ENCODE data around the gene RHOT2. TPM values are rescaled to one million over a fixed set of nuclear protein-coding genes. Genes with fewer than 3 reads are reported as not detected.
A peak's percentile ranks its signal among the peaks of the same experiment; 100 is the strongest.

RHOT2 gene
- total RNA-seq, 6 experiments from 2014 or later: 73.9 to 93.4 (median 84.8) TPM

- peaks cover 6% of the 10 kb centered on the region; the same call in 1 of the 2 replicates for H3K36me3 Mint-ChIP-seq (ENCODE audit: low read depth)
- H3K27ac Mint-ChIP-seq: peak overlapping the region; percentile 65; the same call in 1 of the 2 replicates
- no peak for DNase-seq
- no peaks in the 10 kb centered on the region for H3K9me3 Mint-ChIP-seq
- TF ChIP-seq, protein P1, sequence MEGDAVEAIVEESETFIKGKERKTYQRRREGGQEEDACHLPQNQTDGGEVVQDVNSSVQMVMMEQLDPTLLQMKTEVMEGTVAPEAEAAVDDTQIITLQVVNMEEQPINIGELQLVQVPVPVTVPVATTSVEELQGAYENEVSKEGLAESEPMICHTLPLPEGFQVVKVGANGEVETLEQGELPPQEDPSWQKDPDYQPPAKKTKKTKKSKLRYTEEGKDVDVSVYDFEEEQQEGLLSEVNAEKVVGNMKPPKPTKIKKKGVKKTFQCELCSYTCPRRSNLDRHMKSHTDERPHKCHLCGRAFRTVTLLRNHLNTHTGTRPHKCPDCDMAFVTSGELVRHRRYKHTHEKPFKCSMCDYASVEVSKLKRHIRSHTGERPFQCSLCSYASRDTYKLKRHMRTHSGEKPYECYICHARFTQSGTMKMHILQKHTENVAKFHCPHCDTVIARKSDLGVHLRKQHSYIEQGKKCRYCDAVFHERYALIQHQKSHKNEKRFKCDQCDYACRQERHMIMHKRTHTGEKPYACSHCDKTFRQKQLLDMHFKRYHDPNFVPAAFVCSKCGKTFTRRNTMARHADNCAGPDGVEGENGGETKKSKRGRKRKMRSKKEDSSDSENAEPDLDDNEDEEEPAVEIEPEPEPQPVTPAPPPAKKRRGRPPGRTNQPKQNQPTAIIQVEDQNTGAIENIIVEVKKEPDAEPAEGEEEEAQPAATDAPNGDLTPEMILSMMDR (IDR thresholded peaks at IDR 0.05): no peak
- H3K27me3 Mint-ChIP-seq (ENCODE audit: insufficient read depth): peaks cover 1% of the 10 kb centered on the region
- no peak overlapping the region for H3K4me3 Mint-ChIP-seq
- peaks cover 43% of the 10 kb centered on the region for H3K4me1 Mint-ChIP-seq (ENCODE audit: low read depth)
Measured at GRCh38 chr16:624526-625070, 43.3 kb upstream of the RHOT2 start.

DNA sequence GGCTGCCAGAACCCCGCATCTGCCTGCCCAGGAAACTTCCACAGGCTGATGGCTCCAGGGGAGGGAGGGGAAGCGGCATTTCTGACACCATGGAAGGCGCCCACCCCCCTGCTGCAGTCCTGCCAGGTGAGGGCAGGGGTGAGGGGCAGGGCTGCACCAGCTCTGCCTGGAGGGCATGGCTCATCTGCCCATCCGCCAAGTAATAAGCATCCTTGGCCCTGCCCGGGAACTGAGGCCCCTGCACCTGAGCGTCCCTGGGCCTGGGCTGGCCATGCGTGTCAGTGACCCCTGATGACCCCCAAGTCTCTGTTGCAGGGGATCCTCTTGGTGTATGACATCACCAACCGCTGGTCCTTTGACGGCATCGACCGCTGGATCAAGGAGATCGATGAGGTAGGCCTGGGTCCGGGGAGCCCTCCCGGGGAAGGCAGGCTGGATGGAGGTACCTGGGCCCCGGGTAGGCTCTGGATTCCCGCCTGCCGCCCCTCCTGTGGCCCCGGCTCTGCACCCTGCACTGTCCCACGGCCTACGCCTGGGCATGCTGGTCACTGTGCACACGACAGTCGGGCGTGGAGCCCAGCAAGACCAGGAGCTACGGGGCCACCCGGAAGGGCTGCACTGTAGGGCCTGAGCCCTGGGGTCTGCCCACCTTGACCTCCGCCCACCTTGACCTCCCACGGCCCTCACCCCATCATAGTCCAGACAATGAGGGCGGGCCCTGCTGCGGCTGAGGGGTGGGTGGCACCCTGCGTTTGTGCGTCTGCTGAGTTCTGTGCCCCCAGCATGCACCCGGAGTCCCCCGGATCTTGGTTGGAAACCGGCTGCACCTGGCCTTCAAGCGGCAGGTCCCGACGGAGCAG is 42.6 kb upstream of the RHOT2 start:
- H3K36me3 Mint-ChIP-seq (ENCODE audit: low read depth): peaks cover 6% of the 10 kb centered on the region; the same call in 1 of the 2 replicates
- H3K9me3 Mint-ChIP-seq: no peaks in the 10 kb centered on the region
- peaks cover 1% of the 10 kb centered on the region for H3K27me3 Mint-ChIP-seq (ENCODE audit: insufficient read depth)
- no peak for DNase-seq
- H3K27ac Mint-ChIP-seq: peak overlapping the region; percentile 11; the same call in 1 of the 2 replicates
- no peak overlapping the region for H3K4me3 Mint-ChIP-seq
- peaks cover 43% of the 10 kb centered on the region for H3K4me1 Mint-ChIP-seq (ENCODE audit: low read depth)
- TF ChIP-seq, protein P1 (IDR thresholded peaks at IDR 0.05): no peak

- peak overlapping the region; percentile 99 for H3K27ac Mint-ChIP-seq
- H3K36me3 Mint-ChIP-seq (ENCODE audit: low read depth): peaks cover 6% of the 10 kb centered on the region; the same call in 1 of the 2 replicates
- peaks cover 1% of the 10 kb centered on the region for H3K27me3 Mint-ChIP-seq (ENCODE audit: insufficient read depth)
- TF ChIP-seq, protein P1 (IDR thresholded peaks at IDR 0.05): no peak
- H3K9me3 Mint-ChIP-seq: no peaks in the 10 kb centered on the region
- H3K4me1 Mint-ChIP-seq (ENCODE audit: low read depth): peaks cover 43% of the 10 kb centered on the region
- DNase-seq: no peak
- peak overlapping the region; percentile 72 for H3K4me3 Mint-ChIP-seq
Measured at GRCh38 chr16:625977-626765, 41.8 kb upstream of the RHOT2 start.

- H3K27me3 Mint-ChIP-seq (ENCODE audit: insufficient read depth): peaks cover 1% of the 10 kb centered on the region
- peak overlapping the region; percentile 99 for H3K27ac Mint-ChIP-seq
- H3K4me1 Mint-ChIP-seq (ENCODE audit: low read depth): peaks cover 36% of the 10 kb centered on the region
- peak; percentile 96 for DNase-seq
- TF ChIP-seq, protein P1 (IDR thresholded peaks at IDR 0.05): no peak
- H3K9me3 Mint-ChIP-seq: no peaks in the 10 kb centered on the region
- peak overlapping the region; percentile 72 for H3K4me3 Mint-ChIP-seq
- peaks cover 6% of the 10 kb centered on the region; the same call in 1 of the 2 replicates for H3K36me3 Mint-ChIP-seq (ENCODE audit: low read depth)
Measured at GRCh38 chr16:626787-627453, 41.0 kb upstream of the RHOT2 start.

Data from HFFc6 (cell line).